HG02623 (cell line): ENCODE results near the gene CARS2.
"Not testable (repeated sequence)": the region's sequence is repeated elsewhere in the genome, so short reads cannot be mapped to it uniquely, and the experiment has no call there.

Source experiments
- ATAC-seq: cut with Tn5 transposase; IDR thresholded peaks from one replicate; pipeline ENCODE4 v1.9.1; 2021; ENCODE audit warnings: moderate library complexity; ENCODE audit not compliant: unreplicated experiment

Gene CARS2

DNA sequence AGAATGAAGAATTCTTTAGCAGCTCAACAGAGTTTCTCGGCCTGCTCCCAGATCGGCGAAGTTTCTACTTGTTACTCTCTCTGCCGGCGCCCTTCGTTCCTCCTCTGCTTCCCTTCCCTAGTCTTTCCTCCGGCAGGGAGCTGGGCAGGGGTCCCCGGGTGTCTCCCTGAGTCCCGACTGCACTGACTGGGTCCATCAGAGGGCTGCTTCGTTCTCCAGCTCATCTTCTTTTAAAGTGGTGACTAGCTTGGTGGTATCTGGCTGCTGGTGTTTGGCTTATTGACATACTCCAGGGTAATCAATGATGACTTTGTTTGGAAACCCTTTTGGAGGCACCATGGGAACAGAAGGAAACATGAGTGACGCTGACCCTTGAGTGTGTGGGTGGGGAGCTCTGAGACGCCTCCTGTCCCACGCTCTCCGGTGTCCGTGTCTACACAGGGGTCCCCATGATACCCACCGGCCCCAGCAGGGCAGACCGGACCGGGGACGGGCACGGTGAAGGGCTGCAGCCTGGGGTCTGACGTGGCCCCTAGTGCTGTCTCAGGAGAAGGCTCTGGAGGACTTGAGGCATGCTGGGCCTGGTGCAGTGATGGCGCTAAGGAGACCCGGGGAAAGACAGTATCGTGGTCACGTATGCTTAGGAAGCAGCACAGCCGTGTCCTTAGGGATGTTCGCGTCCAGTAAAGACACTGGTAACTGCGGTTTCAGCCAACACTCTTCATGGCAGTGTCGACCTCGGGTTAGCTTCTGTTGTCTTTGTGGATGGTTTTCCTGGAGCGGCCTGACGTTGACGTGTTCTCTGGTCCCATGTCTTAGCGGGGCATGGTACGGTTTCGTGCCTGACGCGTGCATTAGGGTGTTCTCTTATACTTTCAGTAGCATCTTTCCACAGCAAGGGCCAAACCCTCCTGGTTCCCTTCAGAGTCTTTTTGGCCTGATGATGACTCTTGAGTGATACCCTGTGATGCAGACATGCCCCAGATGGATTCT lies 66.8 kb downstream of the CARS2 start:
- no peak for ATAC-seq

DNA sequence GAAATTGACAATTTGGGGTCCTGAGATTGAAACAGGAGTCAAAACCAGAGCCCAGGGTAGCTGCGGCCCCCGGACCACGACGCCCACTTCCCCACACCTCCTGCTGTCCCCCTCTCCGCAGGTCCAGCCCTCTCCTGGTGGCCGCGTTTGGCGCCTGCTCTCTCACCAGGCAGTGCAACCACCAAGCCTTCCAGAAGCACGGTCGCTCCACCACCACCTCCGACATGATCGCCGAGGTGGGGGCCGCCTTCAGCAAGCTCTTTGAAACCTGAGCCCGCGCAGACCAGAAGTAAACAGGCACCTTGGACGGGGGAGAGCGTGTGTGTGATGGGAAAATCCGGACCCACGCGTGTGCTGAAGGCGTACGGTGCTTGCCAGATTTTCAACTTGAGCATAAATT lies 67.7 kb downstream of the CARS2 start:
- ATAC-seq, result no peak

DNA sequence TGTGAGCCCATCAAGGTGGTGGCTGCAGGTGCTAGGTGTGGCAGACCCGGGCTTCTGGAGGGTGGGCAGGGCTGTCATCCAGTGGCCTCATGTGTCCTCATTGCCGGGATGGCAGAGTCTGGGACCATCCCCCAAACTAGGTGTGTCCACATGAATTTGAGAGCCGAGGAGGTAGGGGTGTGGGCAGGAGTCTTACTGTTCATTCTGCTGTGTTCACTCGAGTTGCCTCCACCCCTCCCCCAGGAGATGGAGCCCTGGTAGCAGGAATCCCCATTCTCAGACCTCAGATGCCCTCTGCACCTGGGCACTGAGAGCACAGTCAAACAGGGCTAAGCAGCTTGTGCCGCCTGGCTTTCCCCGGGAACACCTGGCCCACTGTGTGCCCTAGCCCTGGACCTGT lies 68.2 kb downstream of the CARS2 start:
- no peak for ATAC-seq

DNA sequence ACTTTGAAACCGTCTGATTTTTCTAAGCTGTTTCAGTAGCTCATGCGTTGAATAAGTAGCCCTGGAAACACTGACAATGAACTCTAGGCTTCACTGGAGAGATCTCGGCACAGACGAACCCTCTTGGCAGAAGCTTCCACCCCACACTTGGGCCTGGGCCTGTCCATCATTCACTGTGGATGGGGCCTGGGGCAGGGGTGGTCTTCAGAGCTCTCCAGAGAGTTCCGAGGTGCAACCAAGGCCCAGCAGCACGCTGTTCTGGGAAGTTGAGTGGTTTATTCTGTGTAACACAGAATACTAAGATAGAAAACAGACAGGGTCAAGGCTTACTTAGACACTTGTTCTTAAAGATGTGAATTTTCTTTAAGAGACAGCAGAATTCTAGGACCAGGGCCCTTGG lies 68.6 kb downstream of the CARS2 start:
- no peak for ATAC-seq

DNA sequence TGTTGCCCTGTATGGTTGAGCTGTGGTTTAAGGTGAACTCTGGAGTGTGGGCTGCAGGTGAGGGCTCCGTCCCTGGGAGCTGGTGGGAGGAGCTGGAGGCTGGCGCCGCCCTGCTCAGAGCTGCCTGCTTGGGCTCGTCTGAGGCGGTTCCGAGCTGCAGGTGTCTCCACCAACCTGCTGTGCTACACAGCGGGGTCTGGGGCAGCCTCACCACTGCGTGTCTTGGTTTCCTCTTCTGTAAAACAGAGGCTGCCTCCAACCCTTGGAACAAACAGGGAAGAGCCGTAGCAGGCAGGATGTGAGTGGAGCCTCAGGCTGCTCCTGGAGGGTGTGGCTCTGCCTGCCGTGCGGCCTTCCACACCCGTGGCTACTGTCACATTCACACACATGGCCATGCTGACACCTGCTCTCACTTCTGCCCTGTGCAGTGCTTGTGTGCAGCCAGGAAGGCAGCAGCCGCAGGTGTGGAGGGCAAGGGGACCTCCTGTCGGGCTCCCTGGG lies 69.2 kb downstream of the CARS2 start:
- no peak for ATAC-seq

DNA sequence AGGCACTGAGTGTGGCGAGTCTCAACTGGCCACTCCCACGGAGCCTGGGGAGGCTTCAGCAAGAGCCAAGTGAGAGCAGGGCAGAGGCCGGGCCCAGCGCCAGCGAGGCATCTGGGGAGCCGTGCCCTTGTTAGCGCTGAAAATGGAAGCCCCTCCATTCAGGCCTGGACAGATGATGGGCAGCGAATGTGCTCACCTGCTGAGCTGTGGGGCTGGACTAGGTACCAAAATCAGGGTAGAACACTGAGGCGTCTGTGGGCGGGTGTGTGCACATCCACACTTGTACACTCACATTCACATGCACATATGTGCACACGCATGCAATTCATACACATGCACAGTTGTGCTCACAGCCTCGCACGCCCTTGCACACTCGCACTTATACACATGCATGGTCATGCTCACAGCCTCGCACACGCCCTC lies 69.9 kb downstream of the CARS2 start:
- no peak for ATAC-seq

DNA sequence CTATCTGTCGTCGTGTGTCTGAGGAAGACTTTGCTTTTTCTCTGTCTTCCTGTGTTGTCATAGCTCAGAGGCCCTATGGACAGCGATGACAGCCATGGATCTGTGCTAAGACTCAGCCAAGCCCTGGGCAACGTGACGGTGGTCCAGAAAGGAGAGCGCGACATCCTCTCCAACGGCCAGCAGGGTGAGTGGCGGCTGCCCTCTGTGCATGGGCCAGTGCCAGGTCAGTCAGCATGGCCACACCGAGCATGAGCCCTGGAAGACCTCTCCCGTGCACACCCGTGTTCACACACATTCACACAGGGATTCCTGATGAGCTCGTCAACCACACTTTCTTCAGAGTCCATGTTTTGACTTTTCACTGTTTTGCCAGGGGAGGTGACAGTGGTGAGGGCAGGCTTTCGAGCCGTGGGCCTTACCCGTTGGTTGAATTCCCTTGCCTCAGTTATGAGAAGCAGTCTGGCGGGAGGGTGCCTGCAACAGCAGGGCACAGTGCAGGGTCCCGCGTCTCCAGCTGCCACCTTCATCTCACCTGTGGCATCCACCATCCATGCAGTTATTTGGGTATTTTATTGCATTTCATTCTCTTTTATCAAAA lies 70.4 kb downstream of the CARS2 start:
- no peak for ATAC-seq

DNA sequence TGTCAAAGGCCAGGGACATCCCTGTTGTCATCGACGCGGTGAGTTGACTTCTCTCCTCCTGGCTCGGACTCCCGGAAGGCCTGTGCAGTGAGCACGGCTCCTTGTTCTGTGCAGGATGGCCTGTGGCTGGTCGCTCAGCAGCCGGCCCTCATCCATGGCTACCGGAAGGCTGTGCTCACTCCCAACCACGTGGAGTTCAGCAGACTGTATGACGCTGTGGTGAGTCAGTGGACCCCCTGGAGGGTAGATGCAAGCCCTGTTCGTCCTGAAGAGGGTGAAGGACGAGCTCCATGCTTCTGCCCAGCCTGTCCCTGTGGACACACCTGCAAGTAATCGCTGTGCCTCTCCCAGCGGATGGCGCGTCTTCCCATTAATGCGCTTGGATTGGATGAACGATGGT lies 71.4 kb downstream of the CARS2 start:
- no peak for ATAC-seq

DNA sequence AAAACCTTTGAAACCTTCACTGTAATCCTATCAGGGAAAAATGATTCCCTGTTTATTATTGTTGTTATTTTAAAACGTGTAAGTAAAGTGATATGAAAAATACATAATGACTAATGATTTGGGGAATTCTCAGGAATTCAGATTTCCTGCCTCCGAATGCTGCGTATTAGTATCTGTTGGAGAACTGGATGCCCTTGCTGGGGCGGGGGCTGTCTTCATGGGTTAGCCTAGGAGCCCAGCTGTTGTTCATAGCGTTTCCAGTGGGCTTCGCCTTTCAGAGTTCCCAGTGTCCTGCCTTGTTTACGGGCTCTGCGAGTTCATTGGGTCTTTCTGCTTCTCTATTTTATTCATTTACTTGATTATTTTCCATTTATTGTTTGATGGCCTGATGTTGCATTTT lies 72.1 kb downstream of the CARS2 start:
- ATAC-seq, result no peak

DNA sequence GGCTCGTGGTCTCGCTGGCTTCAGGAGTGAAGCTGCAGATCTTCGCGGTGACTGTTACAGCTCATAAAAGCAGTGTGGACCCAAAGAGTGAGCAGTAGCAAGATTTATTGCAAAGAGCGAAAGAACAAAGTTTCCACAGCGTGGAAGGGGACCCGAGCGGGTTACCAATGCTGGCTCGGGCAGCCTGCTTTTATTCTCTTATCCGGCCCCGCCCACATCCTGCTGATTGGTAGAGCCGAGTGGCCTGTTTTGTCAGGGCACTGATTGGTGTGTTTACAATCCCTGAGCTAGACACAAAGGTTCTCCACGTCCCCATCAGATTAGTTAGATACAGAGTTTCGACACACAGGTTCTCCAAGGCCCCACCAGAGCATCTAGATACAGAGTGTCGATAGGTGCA lies 73.7 kb downstream of the CARS2 start:
- ATAC-seq, result not testable (repeated sequence)

DNA sequence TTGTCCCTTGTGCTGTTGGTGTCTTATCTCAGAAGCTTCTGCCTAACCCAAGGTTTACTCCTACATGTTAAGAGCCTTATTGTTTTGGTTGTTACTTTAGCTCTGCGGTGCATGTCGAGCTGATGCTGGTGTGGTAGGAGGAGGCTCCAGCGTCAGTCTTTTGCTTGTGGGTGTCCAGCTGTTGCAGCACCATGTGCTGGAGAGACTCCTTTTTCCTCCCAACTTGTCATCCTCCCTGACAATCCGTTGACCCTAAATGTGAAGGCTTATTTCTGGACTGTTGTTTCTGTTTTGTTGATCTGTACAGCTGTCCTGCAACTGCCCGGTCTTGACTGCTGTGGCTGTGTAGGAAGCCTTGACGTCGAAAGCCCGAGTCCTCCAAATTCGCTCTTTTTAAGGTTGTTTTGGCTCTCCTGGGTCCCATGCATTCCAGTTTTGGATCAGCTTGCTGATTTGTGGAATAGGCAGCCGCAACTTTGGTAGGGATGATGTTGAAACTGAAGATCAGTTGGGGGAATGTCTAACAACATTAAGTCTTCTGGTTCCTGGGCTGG lies 75.3 kb downstream of the CARS2 start:
- ATAC-seq, result no peak

DNA sequence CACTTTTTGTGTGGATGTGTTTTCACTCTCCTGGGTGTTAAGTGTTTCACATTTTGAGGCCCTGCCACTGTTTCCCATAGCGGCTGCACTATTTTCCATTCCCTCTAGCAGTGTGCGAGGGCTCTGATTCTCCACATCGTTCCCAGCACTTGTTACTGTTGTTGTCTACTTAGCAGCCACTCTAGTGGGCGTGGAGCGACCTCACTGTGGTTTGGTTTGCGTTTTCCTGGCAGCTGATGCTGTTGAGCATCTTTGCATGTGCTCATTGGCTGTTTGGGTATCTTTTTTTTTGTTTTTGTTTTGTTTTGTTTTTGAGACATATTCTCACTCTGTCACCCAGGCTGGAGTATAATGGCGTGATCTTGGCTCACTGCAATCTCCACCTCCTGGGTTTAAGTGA lies 76.2 kb downstream of the CARS2 start:
- ATAC-seq, result no peak

DNA sequence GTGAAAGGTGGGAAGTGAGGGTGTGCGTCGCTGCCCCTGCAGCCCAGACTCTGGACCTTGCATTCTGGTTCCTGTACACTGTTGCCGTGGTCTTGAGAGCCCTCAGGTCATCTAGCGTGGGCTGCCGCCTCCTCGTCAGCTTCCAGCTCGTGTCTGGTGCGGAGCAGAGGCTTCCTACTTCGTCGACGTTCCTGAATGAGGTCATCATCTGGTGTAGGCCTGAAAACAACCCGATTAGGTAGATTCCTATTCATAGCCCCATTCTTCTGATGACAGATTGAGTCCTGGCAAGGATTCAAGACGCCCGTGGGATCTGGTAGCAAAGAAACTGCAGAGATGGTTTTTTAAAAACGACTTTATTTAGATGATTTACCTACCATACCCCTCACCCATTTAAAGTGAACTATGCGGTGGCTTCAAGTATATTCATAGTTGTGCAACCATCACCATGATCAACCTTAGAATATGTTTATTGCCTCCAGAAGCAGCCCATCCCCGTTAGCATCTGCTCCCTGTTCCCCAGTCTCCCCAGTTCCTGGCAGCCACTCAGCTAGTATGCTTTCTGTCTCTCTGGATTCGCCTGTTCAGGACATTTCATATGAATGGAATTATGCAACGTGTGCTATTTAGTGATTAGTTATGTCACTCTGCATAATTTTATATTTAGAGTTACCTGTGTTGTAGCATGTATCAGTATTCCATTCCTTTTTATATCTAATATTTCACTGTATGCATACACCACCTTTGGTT lies 76.8 kb downstream of the CARS2 start:
- ATAC-seq, result no peak

DNA sequence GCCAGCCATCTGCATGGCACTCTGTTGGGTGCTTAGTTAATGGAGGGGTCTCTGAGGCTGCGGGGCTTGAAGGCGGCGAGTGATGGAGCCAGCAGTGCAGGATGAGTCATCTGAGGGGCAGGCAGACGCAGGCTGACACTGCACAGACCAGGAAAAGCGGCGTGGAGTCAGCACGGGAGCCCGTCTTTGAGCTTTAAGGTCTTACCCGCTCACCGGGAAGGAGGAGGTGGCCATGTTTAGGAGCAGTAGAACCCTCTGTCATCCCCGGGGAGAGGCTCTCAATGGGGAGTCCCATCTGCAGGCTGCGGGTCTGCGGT lies 77.5 kb downstream of the CARS2 start:
- ATAC-seq, result no peak

DNA sequence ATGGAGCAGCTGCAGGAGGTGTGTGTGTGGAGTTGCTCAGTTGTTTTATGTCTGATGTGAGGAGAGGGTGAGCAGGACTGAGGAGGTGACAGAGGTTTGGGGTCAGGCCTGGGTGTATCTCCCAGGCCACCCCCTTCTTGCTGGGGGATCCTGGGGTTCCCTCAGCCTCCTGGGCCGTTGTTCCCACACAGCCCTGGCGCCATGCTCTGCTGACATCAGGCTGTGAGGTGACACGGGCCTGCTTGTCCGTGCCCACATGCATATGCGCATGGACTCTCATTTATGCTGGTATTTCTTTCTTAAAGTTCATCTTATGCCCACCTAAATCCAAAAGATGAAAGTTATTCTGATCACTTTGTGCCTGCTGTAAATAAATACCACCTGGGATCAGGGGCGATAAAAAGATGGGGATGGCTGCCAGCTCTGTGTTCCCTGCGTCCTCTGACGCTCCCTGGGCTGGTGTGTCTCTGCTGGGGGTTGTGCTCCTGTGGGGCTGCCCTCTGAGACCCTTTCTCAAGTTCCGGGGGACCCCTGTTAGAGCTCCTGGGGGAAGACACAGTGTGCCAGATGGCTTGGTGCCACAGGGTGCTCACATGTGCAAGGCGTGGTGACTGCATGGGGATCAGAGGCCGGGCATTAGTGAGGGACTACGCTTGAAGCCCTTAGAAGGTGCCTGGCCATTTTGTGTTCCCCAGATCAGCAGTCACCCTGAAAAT lies 78.0 kb downstream of the CARS2 start:
- no peak for ATAC-seq

DNA sequence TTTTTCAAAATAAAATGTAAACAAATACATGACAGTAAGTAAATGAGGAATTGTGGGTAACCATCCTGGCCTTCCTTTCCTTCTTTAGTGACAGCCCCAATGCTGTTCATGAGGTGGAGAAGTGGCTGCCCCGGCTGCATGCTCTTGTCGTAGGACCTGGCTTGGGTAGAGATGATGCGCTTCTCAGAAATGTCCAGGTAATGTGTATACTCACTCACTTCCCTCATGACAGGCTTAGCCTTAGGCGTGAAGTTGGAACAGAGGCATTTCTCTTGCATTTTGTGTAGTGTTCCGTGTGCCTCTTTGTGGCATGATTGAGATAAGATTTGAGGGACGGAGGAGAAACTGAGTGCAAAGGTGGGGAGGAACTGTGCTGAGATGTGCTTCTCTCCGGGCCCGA lies 78.6 kb downstream of the CARS2 start:
- ATAC-seq, result no peak

DNA sequence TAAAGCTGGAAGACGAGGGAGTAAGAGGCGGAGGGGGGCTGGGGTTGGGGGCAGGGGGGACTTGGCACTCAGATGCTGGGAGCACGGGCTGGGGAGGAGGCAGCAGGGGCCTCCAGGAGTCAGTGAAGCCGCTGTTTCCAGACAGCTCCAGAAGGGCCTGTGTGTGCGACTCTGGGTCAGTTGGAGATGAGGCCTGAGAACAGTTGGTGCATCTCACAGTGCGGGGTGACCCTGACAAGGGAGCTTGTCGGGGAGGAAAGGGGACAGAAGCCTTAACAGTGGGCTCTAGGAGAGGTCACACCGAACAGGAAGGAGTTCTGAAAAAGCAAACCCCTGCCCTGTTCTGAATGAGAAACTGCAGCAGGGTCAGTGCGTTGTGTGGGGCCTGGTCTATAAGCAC lies 79.4 kb downstream of the CARS2 start:
- ATAC-seq, result no peak

DNA sequence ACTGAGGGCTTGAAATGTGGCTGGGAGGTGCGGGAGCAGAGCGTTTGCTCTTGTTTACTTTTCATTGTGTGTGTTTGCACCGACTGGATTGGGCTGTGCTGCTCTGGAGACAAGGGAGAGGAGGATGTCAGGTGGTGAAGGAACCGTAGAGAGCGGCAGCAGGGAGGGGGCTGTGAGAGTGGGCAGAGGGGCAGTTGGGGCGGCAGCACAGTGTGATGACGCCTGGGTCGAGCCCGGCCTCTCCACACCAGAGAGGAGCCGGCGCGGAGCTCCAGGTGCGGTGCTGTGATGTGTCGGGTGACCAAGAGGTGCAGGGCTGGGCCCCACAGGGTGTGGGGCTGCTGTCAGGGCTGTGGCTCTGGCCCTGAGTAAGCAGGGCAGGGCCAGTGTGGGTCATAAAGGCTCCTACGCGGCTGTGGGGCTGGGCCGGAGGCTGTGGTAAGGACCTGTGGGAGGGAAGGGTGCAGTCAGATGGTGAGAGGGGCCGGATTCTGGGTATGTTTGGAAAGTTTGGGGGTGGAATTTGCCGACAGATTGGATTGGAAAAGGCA lies 80.1 kb downstream of the CARS2 start:
- no peak for ATAC-seq

DNA sequence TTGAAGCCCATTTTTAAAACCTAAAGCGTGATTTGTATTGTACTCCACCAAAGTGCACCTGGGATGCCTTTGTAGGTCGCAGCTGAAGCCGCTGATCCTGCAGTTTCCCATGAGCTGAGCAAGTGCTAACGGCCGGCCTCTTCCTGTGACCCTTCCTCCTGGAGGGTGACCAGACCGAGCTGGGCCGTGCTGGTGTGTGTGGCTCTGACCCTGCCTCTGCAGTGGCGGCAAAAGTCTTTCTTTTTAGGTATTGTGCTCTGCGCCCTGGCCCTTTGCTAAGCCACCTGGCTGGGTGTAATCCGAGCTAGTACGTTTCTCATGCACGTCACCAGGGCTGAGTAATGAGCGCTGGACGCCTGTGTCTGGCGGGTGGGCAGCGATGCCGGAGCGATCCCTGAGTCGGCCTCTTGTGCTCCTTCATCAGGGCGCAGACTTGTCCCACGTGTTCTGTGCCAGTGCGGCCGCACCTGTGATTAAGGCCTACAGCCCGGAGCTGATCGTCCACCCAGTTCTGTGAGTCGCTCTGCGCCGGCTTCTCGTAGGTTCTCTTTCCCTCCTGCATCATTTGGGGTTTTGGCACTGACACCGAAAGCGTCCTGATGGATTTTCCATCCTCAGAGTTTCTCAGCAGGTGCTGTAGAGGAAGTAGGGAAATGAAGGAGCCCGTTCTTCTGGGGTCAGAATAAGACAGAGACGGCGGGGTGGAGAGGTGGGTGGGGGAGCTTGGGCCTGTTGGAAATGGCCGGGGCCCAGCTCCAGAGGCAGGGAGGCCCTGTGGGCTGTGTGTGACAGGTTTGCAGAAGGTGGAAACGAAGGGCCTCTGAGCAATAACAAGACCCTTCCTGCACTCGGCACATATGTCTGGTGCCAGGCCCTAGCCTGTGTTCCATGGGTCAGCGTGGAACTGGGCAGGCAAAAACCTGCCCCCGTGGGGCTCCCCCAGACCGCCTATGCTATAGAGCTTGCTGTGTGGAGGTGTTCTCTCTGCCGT lies 80.9 kb downstream of the CARS2 start:
- ATAC-seq, result no peak
